ENCODE results near the gene BAG3. TPM values are rescaled to one million over a fixed set of nuclear protein-coding genes. Genes with fewer than 3 reads are reported as not detected.

Gene BAG3
- total RNA-seq, 2 experiments from 2014 or later: 20.9 to 24.3 TPM

DNA sequence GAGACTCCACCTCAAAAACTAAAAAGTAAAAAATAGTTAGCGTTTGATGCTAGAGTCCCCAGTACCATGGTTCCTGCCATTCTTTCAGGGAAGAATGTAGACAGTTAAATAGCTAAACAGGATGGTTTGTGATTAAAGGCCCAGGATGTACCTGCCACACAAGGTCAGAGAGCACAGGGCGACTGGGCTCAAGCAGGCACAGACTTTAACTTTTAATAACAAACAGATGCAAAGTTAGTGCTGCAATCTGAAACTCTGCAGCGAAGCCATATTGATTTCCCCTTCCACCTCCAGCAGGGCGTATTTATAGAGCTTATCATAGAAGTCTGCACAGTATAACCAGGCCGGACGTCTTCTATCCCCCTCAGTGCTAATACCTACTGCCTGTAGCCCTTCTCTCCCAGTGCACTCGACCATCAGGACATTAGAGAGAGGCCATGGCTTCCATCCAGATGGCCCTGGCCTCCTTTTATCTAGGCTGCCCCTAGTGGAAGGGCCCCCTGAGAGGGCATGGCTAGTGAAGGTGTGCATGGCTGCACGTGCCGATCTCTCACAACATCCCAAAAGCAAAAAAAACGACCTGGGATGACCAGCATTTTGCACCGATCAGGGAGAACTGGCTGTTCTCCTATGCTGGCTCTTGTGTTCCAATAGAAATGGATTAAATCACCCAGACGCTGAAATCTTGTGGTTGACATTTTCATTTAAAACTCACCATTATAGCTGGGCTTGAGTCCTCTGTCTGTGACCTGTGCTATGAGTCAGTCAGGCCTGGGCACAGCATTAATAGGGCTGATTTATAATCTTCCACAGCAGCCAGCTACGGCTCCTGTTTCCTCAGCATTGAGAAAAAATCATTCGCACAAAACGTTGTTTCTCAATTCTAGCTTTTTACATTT, 7.6 kb upstream of the BAG3 start:
- CTCF ChIA-PET: interaction anchor here (0.5 to 1.8 kb wide), 6 partner anchors 10 to 262 kb away, joined by 3 to 7 read pairs (median 4); no protein-coding TSS in a partner anchor
- H3K27ac Mint-ChIP-seq: no peak overlapping the region
- DNase-seq: no peak
- H3K9me3 Mint-ChIP-seq: peaks cover 2% of the 10 kb centered on the region
- peaks cover 4% of the 10 kb centered on the region for H3K4me1 Mint-ChIP-seq (ENCODE audit: low read depth)
- intact Hi-C loops (cut with micrococcal nuclease): no loop called here
- no peaks in the 10 kb centered on the region for H3K27me3 Mint-ChIP-seq (ENCODE audit: low read depth)
- no peak overlapping the region for H3K4me3 Mint-ChIP-seq
- H3K36me3 Mint-ChIP-seq (ENCODE audit: low read depth): no peaks in the 10 kb centered on the region

DNA sequence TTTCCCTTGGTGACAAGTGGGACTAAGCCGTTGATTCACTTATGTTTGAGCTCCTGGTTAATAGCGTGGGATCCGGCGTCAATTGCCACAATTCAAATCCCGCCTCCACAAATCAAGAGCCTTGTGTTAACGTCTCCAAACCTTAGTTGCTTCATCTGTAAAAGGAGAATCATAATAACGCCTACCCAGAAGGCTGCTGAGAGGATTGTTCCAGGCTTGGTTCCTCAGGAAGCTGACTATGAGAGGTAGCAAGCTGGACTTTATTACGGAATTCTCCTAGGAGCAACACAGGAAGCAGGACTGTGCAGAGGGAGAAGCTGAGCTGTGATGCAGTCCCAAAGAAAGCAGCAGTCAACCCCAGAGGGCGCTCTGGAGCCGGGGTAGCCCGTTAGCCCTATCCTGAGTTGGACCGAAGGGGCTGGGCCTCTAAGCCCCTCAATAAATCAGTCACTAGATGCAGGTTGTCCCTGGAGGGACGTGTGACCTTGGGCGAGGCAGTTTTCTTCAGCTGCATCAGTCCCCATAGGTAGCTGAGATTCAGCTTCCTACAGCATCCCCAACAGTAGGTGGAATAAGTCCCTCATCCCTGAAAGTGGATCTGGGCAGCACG, 6.9 kb upstream of the BAG3 start:
- Mint-ChIP-seq H3K4me1 (ENCODE audit: low read depth) (peaks cover 4% of the 10 kb centered on the region), H3K9me3 (peaks cover 2% of the 10 kb centered on the region), H3K27me3 (ENCODE audit: low read depth) (no peaks in the 10 kb centered on the region), H3K36me3 (ENCODE audit: low read depth) (no peaks in the 10 kb centered on the region), H3K4me3 (no peak overlapping the region), H3K27ac (no peak overlapping the region)
- DNase-seq: no peak
- CTCF ChIA-PET: interaction anchor here (0.5 to 1.8 kb wide), 6 partner anchors 9 to 261 kb away, joined by 3 to 7 read pairs (median 4); no protein-coding TSS in a partner anchor
- intact Hi-C loops (cut with micrococcal nuclease): no loop called here

DNA sequence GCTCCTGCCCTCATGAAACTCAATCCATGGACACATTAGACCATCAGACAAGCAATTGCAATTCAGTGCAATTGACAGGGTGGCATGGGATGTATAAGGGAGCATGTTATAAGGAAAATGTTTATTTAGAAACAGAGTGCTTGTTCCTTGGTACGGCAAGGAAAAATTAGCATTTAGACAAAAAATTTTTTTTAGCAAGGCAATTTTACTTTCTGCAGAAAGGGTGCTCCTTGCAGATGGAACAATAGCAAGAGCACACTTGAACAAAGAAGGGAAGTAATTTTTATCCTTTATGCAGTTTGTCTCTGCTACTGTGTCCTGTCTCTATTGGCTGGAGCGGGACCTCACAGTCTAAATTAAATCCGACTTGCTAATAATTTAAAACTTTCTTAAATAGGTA, 6.2 kb upstream of the BAG3 start:
- H3K4me3 Mint-ChIP-seq: no peak overlapping the region
- intact Hi-C loops (cut with micrococcal nuclease): no loop called here
- CTCF ChIA-PET: interaction anchor here (1.6 kb wide), 1 partner anchor 12 kb away, joined by 7 read pairs; no protein-coding TSS in a partner anchor
- DNase-seq: no peak
- peaks cover 2% of the 10 kb centered on the region for H3K9me3 Mint-ChIP-seq
- no peaks in the 10 kb centered on the region for H3K27me3 Mint-ChIP-seq (ENCODE audit: low read depth)
- no peak overlapping the region for H3K27ac Mint-ChIP-seq
- H3K36me3 Mint-ChIP-seq (ENCODE audit: low read depth): no peaks in the 10 kb centered on the region
- peaks cover 4% of the 10 kb centered on the region for H3K4me1 Mint-ChIP-seq (ENCODE audit: low read depth)

DNA sequence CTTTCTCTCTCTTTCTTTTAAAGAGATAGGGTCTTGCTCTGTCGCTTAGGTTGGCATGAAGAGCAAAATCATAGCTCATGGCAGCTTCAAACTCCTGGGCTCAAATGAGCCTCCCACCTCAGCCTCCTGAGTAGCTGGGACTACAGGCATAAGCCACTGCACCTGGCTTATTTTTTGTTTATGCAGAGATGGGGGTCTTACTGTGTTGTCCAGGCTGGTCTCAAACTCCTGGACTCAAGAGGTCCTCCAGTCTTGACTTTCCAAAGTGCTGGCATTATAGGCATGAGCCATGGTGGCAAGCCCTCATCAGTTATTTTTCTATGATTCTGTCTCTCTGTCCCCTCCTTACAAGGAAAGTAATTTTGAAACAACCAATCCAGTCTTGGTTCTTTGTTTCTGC, 1.1 kb upstream of the BAG3 start:
- Mint-ChIP-seq H3K36me3 (ENCODE audit: low read depth) (peaks cover 2% of the 10 kb centered on the region), H3K27ac (peak overlapping the region; percentile 95), H3K27me3 (ENCODE audit: low read depth) (no peaks in the 10 kb centered on the region), H3K4me1 (ENCODE audit: low read depth) (peaks cover 29% of the 10 kb centered on the region), H3K9me3 (no peaks in the 10 kb centered on the region), H3K4me3 (peak overlapping the region; percentile 97)
- no peak for DNase-seq
- CTCF ChIA-PET: interaction anchor here (0.6 to 1.8 kb wide), 5 partner anchors 37 to 451 kb away, joined by 3 to 6 read pairs (median 3); no protein-coding TSS in a partner anchor
- intact Hi-C loops (cut with micrococcal nuclease): loop anchor here (2.0 to 10.0 kb wide), 2 partner anchors 107 to 895 kb away; partner anchors contain the start of genes CACUL1 and RGS10

DNA sequence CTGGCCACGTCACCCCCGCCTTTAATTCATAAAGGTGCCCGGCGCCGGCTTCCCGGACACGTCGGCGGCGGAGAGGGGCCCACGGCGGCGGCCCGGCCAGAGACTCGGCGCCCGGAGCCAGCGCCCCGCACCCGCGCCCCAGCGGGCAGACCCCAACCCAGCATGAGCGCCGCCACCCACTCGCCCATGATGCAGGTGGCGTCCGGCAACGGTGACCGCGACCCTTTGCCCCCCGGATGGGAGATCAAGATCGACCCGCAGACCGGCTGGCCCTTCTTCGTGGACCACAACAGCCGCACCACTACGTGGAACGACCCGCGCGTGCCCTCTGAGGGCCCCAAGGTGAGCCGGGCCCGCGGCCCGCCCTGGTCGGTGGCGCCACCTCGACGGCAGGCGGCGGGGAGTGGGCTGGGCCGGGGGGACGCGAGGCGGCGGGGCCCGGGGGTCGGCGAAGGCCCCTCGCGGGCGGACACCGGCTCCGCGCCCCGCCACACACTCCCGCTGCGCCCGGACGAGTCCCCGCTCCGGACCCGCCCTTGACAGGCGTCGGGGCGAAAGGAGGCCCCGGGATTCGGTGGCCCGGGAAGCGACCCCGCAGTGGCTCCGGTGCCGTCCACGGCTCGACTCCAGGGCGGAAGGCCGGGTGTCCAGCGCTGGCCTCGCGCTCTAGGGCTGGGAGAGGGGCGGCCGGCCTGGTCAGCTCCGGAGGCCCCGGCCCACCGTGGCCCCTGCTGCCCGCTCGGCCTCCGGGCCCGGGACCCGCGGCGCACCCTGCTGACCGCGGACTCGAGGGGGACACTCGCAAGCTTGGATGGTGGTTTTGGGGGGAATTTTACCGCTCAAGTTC, 557 bp downstream of the BAG3 start:
- H3K4me3 Mint-ChIP-seq: peak overlapping the region; percentile 85
- peak overlapping the region; percentile 93 for H3K27ac Mint-ChIP-seq
- no peaks in the 10 kb centered on the region for H3K9me3 Mint-ChIP-seq
- DNase-seq: peak; percentile 16
- peaks cover 46% of the 10 kb centered on the region for H3K4me1 Mint-ChIP-seq (ENCODE audit: low read depth)
- H3K27me3 Mint-ChIP-seq (ENCODE audit: low read depth): no peaks in the 10 kb centered on the region
- CTCF ChIA-PET: interaction anchor here (0.5 to 1.7 kb wide), 2 partner anchors 12 to 1024 kb away, joined by 3 to 10 read pairs; no protein-coding TSS in a partner anchor
- intact Hi-C loops (cut with micrococcal nuclease): loop anchor here (1.0 to 10.0 kb wide), 8 partner anchors 43 to 897 kb away; partner anchors contain the start of genes CACUL1 and RGS10
- peaks cover 2% of the 10 kb centered on the region for H3K36me3 Mint-ChIP-seq (ENCODE audit: low read depth)

DNA sequence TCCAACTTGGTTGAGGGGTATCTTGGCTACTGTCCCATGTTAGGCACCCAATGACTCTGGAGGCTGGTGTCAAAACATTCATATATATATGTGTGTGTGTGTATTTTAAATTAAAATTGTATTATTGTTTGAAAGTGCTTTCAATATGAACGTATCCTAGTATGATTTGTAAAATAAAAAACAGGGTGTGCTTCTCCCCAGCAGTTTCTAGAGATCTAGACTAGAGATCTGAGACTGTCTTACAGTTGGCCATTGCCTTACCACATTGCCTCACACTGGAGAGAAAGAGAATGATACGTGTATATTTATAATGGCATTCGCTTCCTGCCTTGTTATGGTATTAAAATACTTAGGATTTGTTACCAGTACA, 1.2 kb downstream of the BAG3 start:
- Mint-ChIP-seq H3K27ac (peak overlapping the region; percentile 90), H3K4me3 (peak overlapping the region; percentile 79)
- DNase-seq: peak; percentile 35

DNA sequence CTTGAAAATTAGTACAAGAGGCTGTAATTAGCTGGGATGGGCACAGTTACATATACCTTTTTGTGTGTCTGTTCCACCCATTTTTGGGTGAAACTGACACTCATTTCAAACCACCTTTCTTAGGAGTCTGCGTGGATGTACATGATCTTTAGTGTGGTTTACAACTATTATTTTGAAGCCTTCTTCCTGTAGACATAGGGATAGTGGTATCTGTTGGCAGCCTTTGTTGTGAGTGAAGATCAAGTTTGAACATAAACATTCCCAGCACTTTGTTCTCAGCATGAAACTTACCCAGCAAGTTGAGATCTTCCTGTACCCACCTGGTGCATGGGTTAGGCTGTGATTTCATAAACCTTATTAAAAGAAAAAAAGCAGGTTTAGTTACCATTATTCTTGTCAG, 2.0 kb downstream of the BAG3 start:
- peaks cover 59% of the 10 kb centered on the region for H3K4me1 Mint-ChIP-seq (ENCODE audit: low read depth)
- H3K27me3 Mint-ChIP-seq (ENCODE audit: low read depth): no peaks in the 10 kb centered on the region
- H3K27ac Mint-ChIP-seq: peak overlapping the region; percentile 91
- intact Hi-C loops (cut with micrococcal nuclease): loop anchor here (2.0 to 10.0 kb wide), 4 partner anchors 136 to 898 kb away; partner anchors contain the start of gene CACUL1
- H3K9me3 Mint-ChIP-seq: no peaks in the 10 kb centered on the region
- peaks cover 6% of the 10 kb centered on the region for H3K36me3 Mint-ChIP-seq (ENCODE audit: low read depth)
- CTCF ChIA-PET: interaction anchor here (0.9 to 2.3 kb wide), 10 partner anchors 8 to 208 kb away, joined by 3 to 10 read pairs (median 4); no protein-coding TSS in a partner anchor
- no peak for DNase-seq
- peak overlapping the region; percentile 74 for H3K4me3 Mint-ChIP-seq

More for the DNA sequence above, 1.2 kb downstream of the BAG3 start:
- intact Hi-C loops (cut with micrococcal nuclease): loop anchor here (1.0 to 10.0 kb wide), 5 partner anchors 44 to 898 kb away; partner anchors contain the start of gene CACUL1
- Mint-ChIP-seq H3K9me3 (no peaks in the 10 kb centered on the region), H3K36me3 (ENCODE audit: low read depth) (peaks cover 5% of the 10 kb centered on the region), H3K4me1 (ENCODE audit: low read depth) (peaks cover 52% of the 10 kb centered on the region), H3K27me3 (ENCODE audit: low read depth) (no peaks in the 10 kb centered on the region)
- CTCF ChIA-PET: interaction anchor here (0.9 to 2.3 kb wide), 7 partner anchors 9 to 209 kb away, joined by 3 to 10 read pairs (median 3); no protein-coding TSS in a partner anchor

DNA sequence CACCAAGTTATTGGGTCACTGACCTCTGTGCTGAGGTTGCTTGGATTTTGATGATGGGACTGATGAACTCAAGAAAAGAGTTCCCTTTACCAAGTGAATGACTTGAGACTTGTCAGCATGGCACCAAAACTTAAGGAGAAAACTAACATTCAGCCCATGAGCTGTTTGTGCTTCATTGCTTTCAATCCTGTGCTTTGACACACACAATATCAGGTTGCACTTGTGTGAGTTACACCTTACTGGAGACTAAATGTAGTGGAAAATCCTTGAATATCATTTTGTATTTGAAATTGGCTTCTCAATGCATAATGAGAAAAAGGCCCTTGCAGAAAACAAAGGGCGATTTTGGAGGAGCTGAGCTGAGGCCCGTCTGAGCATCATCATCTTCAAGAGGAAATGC, 2.7 kb downstream of the BAG3 start:
- Mint-ChIP-seq H3K27ac (peak overlapping the region; percentile 91), H3K9me3 (no peaks in the 10 kb centered on the region), H3K4me1 (ENCODE audit: low read depth) (peaks cover 64% of the 10 kb centered on the region), H3K36me3 (ENCODE audit: low read depth) (peaks cover 6% of the 10 kb centered on the region), H3K27me3 (ENCODE audit: low read depth) (no peaks in the 10 kb centered on the region), H3K4me3 (peak overlapping the region; percentile 74)
- DNase-seq: no peak
- intact Hi-C loops (cut with micrococcal nuclease): loop anchor here (2.0 to 10.0 kb wide), 4 partner anchors 137 to 899 kb away; partner anchors contain the start of gene CACUL1
- CTCF ChIA-PET: interaction anchor here (0.6 to 2.3 kb wide), 5 partner anchors 26 to 493 kb away, joined by 3 to 7 read pairs (median 3); no protein-coding TSS in a partner anchor

DNA sequence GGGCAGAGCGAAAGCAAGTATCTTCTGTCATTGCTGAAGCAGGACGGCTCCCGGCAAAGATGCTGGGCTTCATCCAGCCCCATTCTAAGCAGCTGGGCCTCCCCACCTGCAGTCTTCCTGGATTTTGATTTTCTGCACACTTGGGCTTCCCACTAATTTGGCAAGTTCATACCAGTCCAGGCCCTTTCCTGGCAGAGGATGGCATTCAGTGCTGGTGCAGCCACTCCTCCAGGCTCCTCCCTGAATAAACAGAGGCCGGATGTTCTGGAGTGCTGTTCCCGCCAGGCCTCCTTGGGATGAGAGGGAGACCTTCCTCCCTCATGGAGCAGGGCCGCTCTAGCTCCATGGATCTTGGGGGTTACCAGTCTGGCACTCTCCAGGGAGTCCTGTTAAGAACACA, 3.4 kb downstream of the BAG3 start:
- intact Hi-C loops (cut with micrococcal nuclease): loop anchor here (10.0 kb wide), 1 partner anchor 900 kb away; the partner anchor contains the start of gene CACUL1
- peak overlapping the region; percentile 74 for H3K4me3 Mint-ChIP-seq

DNA sequence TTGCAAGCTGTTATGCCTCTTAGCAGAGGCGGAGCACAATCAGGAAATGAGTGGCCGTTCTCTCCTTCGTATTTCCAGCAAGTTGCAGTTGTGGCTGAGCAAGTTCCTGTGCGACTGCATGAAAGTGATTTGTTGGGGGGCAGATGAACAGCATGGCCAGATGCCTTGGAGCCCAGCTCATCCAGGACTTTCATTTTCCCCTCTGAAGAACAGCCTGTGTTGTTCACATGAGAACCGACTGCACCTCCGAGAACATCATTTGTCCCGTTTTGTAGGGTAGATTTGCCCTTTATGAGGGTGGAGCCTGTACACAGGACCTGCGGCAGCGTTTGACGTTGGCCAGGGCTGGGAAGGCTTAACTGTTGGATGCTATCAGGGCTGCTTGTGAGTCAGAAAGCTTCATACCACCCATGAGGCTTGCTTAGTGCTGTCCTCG, 4.4 kb downstream of the BAG3 start:
- intact Hi-C loops (cut with micrococcal nuclease): loop anchor here (1.0 to 10.0 kb wide), 7 partner anchors 9 to 901 kb away; partner anchors contain the start of genes CACUL1 and MCMBP
- DNase-seq: peak; percentile 81
- Mint-ChIP-seq H3K9me3 (no peaks in the 10 kb centered on the region), H3K27me3 (ENCODE audit: low read depth) (no peaks in the 10 kb centered on the region), H3K4me3 (peak overlapping the region; percentile 74), H3K27ac (peak overlapping the region; percentile 91), H3K36me3 (ENCODE audit: low read depth) (peaks cover 7% of the 10 kb centered on the region), H3K4me1 (ENCODE audit: low read depth) (peaks cover 66% of the 10 kb centered on the region)
- CTCF ChIA-PET: interaction anchor here (1.0 to 2.1 kb wide), 5 partner anchors 31 to 204 kb away, joined by 3 to 8 read pairs (median 3); no protein-coding TSS in a partner anchor

More for the DNA sequence above, 3.4 kb downstream of the BAG3 start:
- DNase-seq: no peak
- Mint-ChIP-seq H3K27me3 (ENCODE audit: low read depth) (no peaks in the 10 kb centered on the region), H3K27ac (peak overlapping the region; percentile 91), H3K4me1 (ENCODE audit: low read depth) (peaks cover 67% of the 10 kb centered on the region), H3K9me3 (no peaks in the 10 kb centered on the region), H3K36me3 (ENCODE audit: low read depth) (peaks cover 7% of the 10 kb centered on the region)
- CTCF ChIA-PET: interaction anchor here (0.7 to 2.3 kb wide), 4 partner anchors 26 to 50 kb away, joined by 3 to 7 read pairs (median 4); no protein-coding TSS in a partner anchor

DNA sequence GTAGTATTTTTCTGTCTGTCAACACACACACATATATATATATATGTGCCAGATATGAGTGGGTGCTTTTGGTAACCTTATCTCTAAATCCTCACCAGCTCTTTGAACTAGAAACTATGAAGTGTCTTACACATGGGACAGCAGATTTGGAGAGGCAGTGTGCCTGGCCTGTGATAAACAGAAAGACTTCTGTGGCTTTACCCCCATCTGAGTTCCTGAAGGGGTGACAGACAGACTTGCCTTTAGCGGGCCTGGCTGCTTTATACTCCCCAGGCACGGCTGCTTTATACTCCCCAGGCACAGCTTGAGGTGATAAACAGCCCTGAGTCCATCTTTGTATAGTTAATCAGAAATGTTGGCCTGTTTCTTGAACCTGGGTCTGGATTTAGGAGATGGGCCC, 5.6 kb downstream of the BAG3 start:
- intact Hi-C loops (cut with micrococcal nuclease): loop anchor here (10.0 kb wide), 1 partner anchor 902 kb away; the partner anchor contains the start of gene CACUL1
- peak overlapping the region; percentile 91 for H3K27ac Mint-ChIP-seq
- CTCF ChIA-PET: interaction anchor here (2.1 kb wide), 1 partner anchor 54 kb away, joined by 8 read pairs; no protein-coding TSS in a partner anchor
- no peaks in the 10 kb centered on the region for H3K9me3 Mint-ChIP-seq
- DNase-seq: no peak
- peaks cover 71% of the 10 kb centered on the region for H3K4me1 Mint-ChIP-seq (ENCODE audit: low read depth)
- no peak overlapping the region for H3K4me3 Mint-ChIP-seq
- H3K36me3 Mint-ChIP-seq (ENCODE audit: low read depth): peaks cover 6% of the 10 kb centered on the region
- no peaks in the 10 kb centered on the region for H3K27me3 Mint-ChIP-seq (ENCODE audit: low read depth)
